ENCODE measurements around the gene PDZRN3.

- no peak for TF ChIP-seq EZH2 (IDR thresholded peaks at IDR 0.05; ENCODE audit: borderline replicate concordance, low read depth, low read length, poor library complexity, severe bottlenecking)
- no peak for TF ChIP-seq CTCF (conservative IDR thresholded peaks at IDR 0.05; ENCODE audit: low read depth, low read length)
Measured at GRCh38 chr3:73546961-73547360, 77.8 kb downstream of the PDZRN3 start.

Data from A673 (cell line).